Smooth muscle cell (in vitro differentiated cells): ENCODE results near the gene C1QA. TPM values are rescaled to one million over a fixed set of nuclear protein-coding genes. Genes with fewer than 3 reads are reported as not detected.

Experiments used
- DNase-seq: peaks from one replicate; lab custom pipeline; 2025; ENCODE audit not compliant: unreplicated experiment; lab: John Stamatoyannopoulos, UW
- H2AFZ ChIP-seq: fragments of 200-600 bp; sonication (generic); 2 replicates; pipeline ENCODE4 v1.6.0; 2016; ENCODE audit warnings: antibody characterized with exemption, low read depth, mild to moderate bottlenecking
- H3F3A ChIP-seq: fragments of 200-600 bp; sonication (generic); 2 replicates; pipeline ENCODE4 v1.6.0; 2017; ENCODE audit warnings: antibody characterized with exemption, low read depth
- H3K27ac ChIP-seq: fragments of 200-600 bp; sonication (generic); 2 replicates; pipeline ENCODE4 v1.5.1; 2016; ENCODE audit warnings: low read depth, mild to moderate bottlenecking
- H3K27me3 ChIP-seq: fragments of 200-600 bp; sonication (generic); 2 replicates; pipeline ENCODE4 v1.6.1; 2016; ENCODE audit warnings: low read depth, mild to moderate bottlenecking
- H3K36me3 ChIP-seq: fragments of 200-600 bp; sonication (generic); 2 replicates; pipeline ENCODE4 v1.5.1; 2016; ENCODE audit warnings: low read depth
- H3K4me1 ChIP-seq: fragments of 200-600 bp; sonication (generic); 2 replicates; pipeline ENCODE4 v1.5.1; 2016; ENCODE audit warnings: low read depth
- H3K4me2 ChIP-seq: fragments of 200-600 bp; sonication (generic); 2 replicates; pipeline ENCODE4 v1.6.0; 2016; ENCODE audit warnings: mild to moderate bottlenecking
- H3K4me3 ChIP-seq: fragments of 200-600 bp; sonication (generic); 2 replicates; pipeline ENCODE4 v1.5.1; 2016; ENCODE audit warnings: mild to moderate bottlenecking
- H3K79me2 ChIP-seq: fragments of 200-600 bp; sonication (generic); 2 replicates; pipeline ENCODE4 v1.6.0; 2016; ENCODE audit warnings: low read depth, mild to moderate bottlenecking
- H3K9ac ChIP-seq: fragments of 200-600 bp; sonication (generic); 2 replicates; pipeline ENCODE4 v1.6.0; 2016; ENCODE audit warnings: low read depth
- H3K9me3 ChIP-seq: fragments of 200-600 bp; sonication (generic); replicated peaks from 2 replicates; pipeline ENCODE4 v1.5.1; 2016; ENCODE audit warnings: low read depth
- H4K20me1 ChIP-seq: fragments of 200-600 bp; sonication (generic); 2 replicates; pipeline ENCODE4 v1.6.0; 2016; ENCODE audit warnings: low read depth
- CTCF ChIP-seq: fragments of 200-600 bp; sonication (generic); IDR thresholded peaks from 2 replicates; pipeline ENCODE4 v1.5.1; 2017; ENCODE audit warnings: borderline replicate concordance, mild to moderate bottlenecking, antibody characterized with exemption; ENCODE audit not compliant: insufficient read depth, poor library complexity, severe bottlenecking
- WGBS: methylation state at CpG from one replicate; pipeline ENCODE4 v1.1.7; 2016; ENCODE audit warnings: low lambda C conversion rate; 5-methylcytosine and 5-hydroxymethylcytosine counted together
- polyA plus RNA-seq: library from polyadenylated mRNA; unstranded; fragments of >200 nt; fragmentation: Nextera tagmentation; extraction: Ambion mirVana; gene quantifications from 2 replicates; pipeline ENCODE4 v1.2.1, GENCODE V29; 2016
- total RNA-seq: library from RNA; depleted of rRNA; stranded (reverse); fragments of >200 nt; gene quantifications from 2 replicates; pipeline ENCODE4 v1.2.3, GENCODE V29; 2014

The C1QA gene
- total and polyA plus RNA-seq, 2 experiments from 2014 or later, result not detected

GRCh38 chr1:22619252-22619651, 17.2 kb upstream of the C1QA start:
- no peaks in the 10 kb centered on the region for H4K20me1 ChIP-seq
- H3F3A ChIP-seq, result no peaks in the 10 kb centered on the region
- H3K9me3 ChIP-seq, result no peaks in the 10 kb centered on the region
- H3K4me2 ChIP-seq, result no peak overlapping the region
- no peak overlapping the region for H3K4me3 ChIP-seq
- 91% methylated on average over 7 of the region's 7 CpGs for WGBS
- TF ChIP-seq CTCF, result no peak
- H2AFZ ChIP-seq, result no peak overlapping the region
- H3K27me3 ChIP-seq, result peaks cover 52% of the 10 kb centered on the region
- H3K79me2 ChIP-seq, result no peaks in the 10 kb centered on the region
- H3K4me1 ChIP-seq, result no peaks in the 10 kb centered on the region
- H3K27ac ChIP-seq, result no peak overlapping the region
- H3K9ac ChIP-seq, result no peak overlapping the region
- no peak for DNase-seq
- no peaks in the 10 kb centered on the region for H3K36me3 ChIP-seq

GRCh38 chr1:22619798-22620197, 16.6 kb upstream of the C1QA start:
- no peak for TF ChIP-seq CTCF
- Histone ChIP-seq H3K4me2 (no peak overlapping the region), H3K27me3 (peaks cover 47% of the 10 kb centered on the region), H3K27ac (no peak overlapping the region), H3K9ac (no peak overlapping the region), H3K9me3 (no peaks in the 10 kb centered on the region), H3K79me2 (no peaks in the 10 kb centered on the region), H3K36me3 (no peaks in the 10 kb centered on the region), H2AFZ (no peak overlapping the region), H4K20me1 (no peaks in the 10 kb centered on the region), H3F3A (no peaks in the 10 kb centered on the region), H3K4me1 (no peaks in the 10 kb centered on the region), H3K4me3 (no peak overlapping the region)
- 88% methylated on average over 12 of the region's 12 CpGs for WGBS
- DNase-seq, result no peak

GRCh38 chr1:22621761-22622160, 14.7 kb upstream of the C1QA start:
- WGBS, result 78% methylated on average over 4 of the region's 4 CpGs
- Histone ChIP-seq H3K4me1 (no peaks in the 10 kb centered on the region), H4K20me1 (no peaks in the 10 kb centered on the region), H3K9ac (no peak overlapping the region), H2AFZ (no peak overlapping the region), H3F3A (no peaks in the 10 kb centered on the region), H3K4me3 (no peak overlapping the region), H3K4me2 (no peak overlapping the region), H3K79me2 (no peaks in the 10 kb centered on the region), H3K9me3 (no peaks in the 10 kb centered on the region), H3K36me3 (no peaks in the 10 kb centered on the region), H3K27me3 (peaks cover 38% of the 10 kb centered on the region), H3K27ac (no peak overlapping the region)
- TF ChIP-seq CTCF, result no peak
- DNase-seq, result no peak

- Histone ChIP-seq H3K27ac (no peak overlapping the region), H4K20me1 (no peaks in the 10 kb centered on the region), H3K4me2 (no peak overlapping the region), H3K4me3 (no peak overlapping the region), H3K9me3 (no peaks in the 10 kb centered on the region), H2AFZ (no peak overlapping the region), H3K27me3 (peaks cover 48% of the 10 kb centered on the region), H3K9ac (no peak overlapping the region), H3F3A (no peaks in the 10 kb centered on the region), H3K36me3 (no peaks in the 10 kb centered on the region), H3K79me2 (no peaks in the 10 kb centered on the region), H3K4me1 (no peaks in the 10 kb centered on the region)
- WGBS, result 57% methylated on average over 9 of the region's 9 CpGs
- DNase-seq, result no peak
- no peak for TF ChIP-seq CTCF
Measured at GRCh38 chr1:22625262-22625925, 11.0 kb upstream of the C1QA start.
